SK-N-MC (cell line): Measurements from ENCODE around the gene CYBA.

ENCODE experiments used
- DNase-seq: peaks from one replicate; pipeline ENCODE4 v3.0.0-alpha.2; 2011; ENCODE audit warnings: low read depth, low spot score
- H3K27ac ChIP-seq: fragments of 200-600 bp; sonication (generic); 2 replicates; pipeline ENCODE4 v1.5.1; 2016; ENCODE audit warnings: mixed run types
- H3K36me3 ChIP-seq: fragments of 200-600 bp; sonication (generic); 2 replicates; pipeline ENCODE4 v1.6.1; 2017; ENCODE audit warnings: antibody characterized with exemption, low read length, mixed read lengths; ENCODE audit not compliant: insufficient read depth
- H3K4me3 ChIP-seq: fragments of 200-600 bp; sonication (generic); 2 replicates; pipeline ENCODE4 v1.5.1; 2016
- H3K9ac ChIP-seq: fragments of 200-600 bp; sonication (generic); 2 replicates; pipeline ENCODE4 v1.8.0; 2017; ENCODE audit warnings: mixed run types, mixed read lengths; ENCODE audit not compliant: insufficient read length
- H3K9me3 ChIP-seq: fragments of 200-600 bp; sonication (generic); 2 replicates; pipeline ENCODE4 v1.6.1; 2017; ENCODE audit warnings: low read depth, mild to moderate bottlenecking, antibody characterized with exemption, low read length, moderate library complexity, mixed read lengths
- EZH2 ChIP-seq: fragments of 200-600 bp; sonication (generic); IDR thresholded peaks from one replicate; pipeline ENCODE4 v1.6.1; 2017; ENCODE audit warnings: antibody characterized with exemption
- FOXP2 ChIP-seq: optimal IDR thresholded peaks from 2 replicates; pipeline ENCODE3; 2011; ENCODE audit warnings: mild to moderate bottlenecking, moderate library complexity; ENCODE audit not compliant: insufficient read depth; ENCODE audit errors: extremely low read length, control extremely low read depth
- POLR2AphosphoS5 ChIP-seq: IDR thresholded peaks from 2 replicates; pipeline ENCODE4 v1.6.1; 2012; ENCODE audit warnings: mild to moderate bottlenecking, low read depth, low read length, borderline replicate concordance

The CYBA gene

GRCh38 chr16:88650749-88651275, at the start of gene CYBA:
Gene CYBA, minus strand, starts transcription at chr16:88651053. Its CDS starts 40 bp downstream, at chr16:88651013.
- TF ChIP-seq POLR2AphosphoS5 (peak; percentile 76; the same call in 1 of the 2 replicates), EZH2 (no peak)
- H3K4me3 ChIP-seq, result peak within 1 kb of the TSS; percentile 80
- H3K9me3 ChIP-seq, result no peaks in the 10 kb centered on the region
- H3K27ac ChIP-seq, result no peak within 1 kb of the TSS
- H3K9ac ChIP-seq, result peak within 1 kb of the TSS; percentile 45
- DNase-seq, result no peak
- no peaks in the 10 kb centered on the region for H3K36me3 ChIP-seq

GRCh38 chr16:88700322-88700635, 49.4 kb upstream of the CYBA start:
- H3K27ac ChIP-seq, result no peak overlapping the region
- no peak overlapping the region for H3K9ac ChIP-seq
- no peak overlapping the region for H3K4me3 ChIP-seq
- TF ChIP-seq EZH2, result no peak
- no peak for TF ChIP-seq FOXP2
- no peak for TF ChIP-seq POLR2AphosphoS5
- no peak for DNase-seq
- no peaks in the 10 kb centered on the region for H3K36me3 ChIP-seq
- no peaks in the 10 kb centered on the region for H3K9me3 ChIP-seq

DNA sequence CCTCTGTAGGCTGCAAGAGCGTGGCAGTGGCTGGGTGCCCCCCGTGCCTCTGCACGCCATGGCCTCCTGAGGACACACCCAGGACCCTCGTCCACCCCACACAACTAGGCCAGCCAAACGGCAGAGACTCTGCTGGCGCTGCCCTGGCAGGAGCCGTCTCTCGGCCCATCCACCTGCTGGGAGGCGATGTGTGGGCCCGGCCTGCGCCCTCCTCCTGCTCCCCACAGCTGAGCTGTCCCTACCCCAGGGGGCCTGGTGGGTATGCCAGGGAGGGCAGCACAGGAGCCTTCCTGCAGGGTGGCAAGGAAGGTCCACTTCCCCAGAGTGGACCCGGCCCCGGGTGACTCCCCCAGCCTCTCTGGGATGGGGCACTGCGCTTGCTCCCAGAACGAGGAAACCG, 48.3 kb upstream of the CYBA start:
- DNase-seq, result no peak
- TF ChIP-seq POLR2AphosphoS5 (no peak), EZH2 (no peak), FOXP2 (no peak)
- Histone ChIP-seq H3K4me3 (no peak overlapping the region), H3K9me3 (no peaks in the 10 kb centered on the region), H3K9ac (no peak overlapping the region), H3K36me3 (no peaks in the 10 kb centered on the region), H3K27ac (no peak overlapping the region)

- Histone ChIP-seq H3K9ac (no peak overlapping the region), H3K9me3 (no peaks in the 10 kb centered on the region), H3K36me3 (no peaks in the 10 kb centered on the region), H3K27ac (no peak overlapping the region), H3K4me3 (no peak overlapping the region)
- no peak for DNase-seq
- TF ChIP-seq POLR2AphosphoS5 (no peak), EZH2 (no peak), FOXP2 (no peak)
Observed at GRCh38 chr16:88698646-88699045, 47.8 kb upstream of the CYBA start.

DNA sequence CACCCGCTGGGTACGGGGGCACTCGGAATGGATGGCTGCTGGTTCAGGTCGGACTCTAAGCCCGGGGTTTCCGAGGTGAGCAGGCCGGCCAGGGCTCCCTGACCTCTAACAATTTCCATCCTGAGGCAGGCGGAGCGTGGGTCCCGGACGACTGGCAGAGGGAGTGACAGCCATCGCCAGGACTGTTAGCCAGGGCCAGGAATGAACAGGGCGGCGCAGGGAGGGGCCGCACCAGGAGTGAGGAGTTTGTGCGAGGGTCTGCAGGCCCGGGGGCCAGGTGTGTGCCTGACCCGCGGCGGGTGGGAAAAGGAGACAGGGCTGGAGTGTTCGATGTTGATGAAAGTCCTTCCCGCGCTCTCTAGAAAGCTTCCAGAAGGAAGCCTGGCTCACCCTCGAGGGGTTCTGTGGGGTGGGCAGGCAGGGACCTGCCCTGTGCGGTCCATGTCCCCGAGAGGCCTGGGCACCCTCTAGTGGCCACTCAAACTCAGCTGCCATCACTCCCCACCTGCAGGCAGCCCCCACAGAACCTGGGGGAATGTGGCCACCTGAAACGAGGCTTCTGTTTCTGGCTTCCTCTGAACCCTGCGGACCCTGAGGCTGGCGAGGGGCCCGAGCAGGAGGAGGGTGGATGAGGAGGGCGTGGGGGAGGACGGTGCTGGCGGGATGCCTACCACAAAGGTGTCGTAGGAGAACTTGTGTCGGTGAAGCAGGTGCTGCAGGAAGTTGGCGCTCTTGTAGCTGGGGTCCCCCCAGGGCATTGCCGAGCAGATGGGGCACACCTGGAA, 47.2 kb upstream of the CYBA start:
- no peak for DNase-seq
- no peak overlapping the region for H3K9ac ChIP-seq
- no peak for TF ChIP-seq EZH2
- TF ChIP-seq FOXP2, result no peak
- TF ChIP-seq POLR2AphosphoS5, result no peak
- H3K4me3 ChIP-seq, result no peak overlapping the region
- no peak overlapping the region for H3K27ac ChIP-seq
- no peaks in the 10 kb centered on the region for H3K9me3 ChIP-seq
- H3K36me3 ChIP-seq, result no peaks in the 10 kb centered on the region

DNA sequence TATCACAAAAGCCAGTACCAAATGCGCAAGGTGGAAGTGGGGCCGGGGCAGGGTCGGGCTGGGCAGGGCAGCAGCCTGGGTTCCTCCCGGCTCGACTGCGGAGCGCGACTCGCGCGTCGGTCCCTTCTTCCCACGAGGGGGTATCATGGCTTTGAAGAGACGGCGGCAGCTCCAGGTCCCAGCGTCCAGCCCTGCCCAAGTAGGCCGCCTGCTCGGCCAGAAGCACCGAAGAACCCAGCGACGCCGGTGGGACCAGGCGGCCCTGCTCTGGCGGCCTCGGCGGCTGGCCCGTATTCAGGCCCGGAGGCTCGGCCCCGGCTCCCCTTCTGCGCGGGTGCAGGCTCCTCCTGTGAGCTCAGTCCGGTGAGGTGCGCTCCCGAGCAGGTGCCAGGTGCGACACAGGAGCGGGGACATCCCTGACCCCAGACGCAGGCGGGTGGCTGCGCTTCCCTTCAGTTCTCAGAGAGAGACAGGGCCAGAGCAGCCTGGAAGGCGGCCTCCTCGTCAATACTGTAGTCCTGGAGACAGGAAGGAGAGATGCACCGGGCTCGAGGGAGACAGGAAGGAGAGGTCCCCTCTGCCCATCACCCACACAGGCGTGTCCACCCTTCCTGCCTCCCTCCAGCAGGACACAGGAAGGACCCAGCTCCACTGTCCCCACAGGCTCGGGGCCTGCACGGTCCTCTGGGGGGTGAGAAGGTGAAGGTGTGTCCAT, 46.4 kb upstream of the CYBA start:
- H3K9ac ChIP-seq, result no peak overlapping the region
- H3K27ac ChIP-seq, result no peak overlapping the region
- no peak overlapping the region for H3K4me3 ChIP-seq
- H3K9me3 ChIP-seq, result no peaks in the 10 kb centered on the region
- no peaks in the 10 kb centered on the region for H3K36me3 ChIP-seq
- no peak for DNase-seq
- no peak for TF ChIP-seq EZH2
- TF ChIP-seq POLR2AphosphoS5, result no peak
- TF ChIP-seq FOXP2, result no peak

DNA sequence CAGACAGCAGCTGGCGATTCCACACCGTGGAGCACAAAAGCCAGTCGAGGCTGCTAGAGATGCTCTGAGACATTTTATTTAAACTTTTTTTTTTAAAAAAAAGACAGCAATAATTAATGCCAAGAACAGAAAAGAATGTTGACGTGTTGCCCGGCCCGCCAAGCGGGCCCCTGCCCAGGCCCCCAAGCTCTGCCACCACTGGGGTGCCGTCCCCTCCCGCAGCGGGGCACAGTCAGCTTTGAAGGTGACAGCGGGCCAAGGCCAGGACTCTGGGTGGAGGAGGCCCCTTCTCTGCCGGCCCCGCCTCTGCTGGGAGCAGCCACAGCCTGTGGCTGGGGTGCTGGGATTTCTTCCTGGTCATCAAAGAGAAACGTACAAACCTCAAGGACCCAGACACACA, 45.6 kb upstream of the CYBA start:
- no peaks in the 10 kb centered on the region for H3K36me3 ChIP-seq
- H3K27ac ChIP-seq, result no peak overlapping the region
- H3K9ac ChIP-seq, result no peak overlapping the region

DNA sequence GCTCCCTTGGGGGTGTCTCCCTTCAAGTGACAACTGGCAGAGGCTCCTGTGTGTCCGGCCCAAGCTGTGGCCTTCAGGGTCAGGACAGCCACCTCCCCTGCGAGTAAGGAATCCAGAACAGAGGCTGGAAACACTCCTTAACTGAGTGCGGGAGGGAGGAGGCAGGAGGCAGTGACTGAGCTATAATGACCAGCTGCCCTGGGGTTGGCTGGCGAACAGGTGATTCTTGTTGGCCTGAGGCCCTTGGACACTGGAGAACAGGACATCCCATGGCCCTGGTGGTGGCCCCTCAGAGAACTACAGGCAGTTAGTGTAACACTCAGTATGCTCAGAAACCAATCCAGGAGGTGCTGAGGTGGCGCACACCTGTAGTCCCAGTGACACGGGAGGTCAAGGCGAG, 44.9 kb upstream of the CYBA start:
- no peaks in the 10 kb centered on the region for H3K36me3 ChIP-seq
- H3K9me3 ChIP-seq, result no peaks in the 10 kb centered on the region
- H3K4me3 ChIP-seq, result no peak overlapping the region
- TF ChIP-seq POLR2AphosphoS5 (no peak), FOXP2 (no peak), EZH2 (no peak)
- H3K27ac ChIP-seq, result no peak overlapping the region
- DNase-seq, result no peak
- no peak overlapping the region for H3K9ac ChIP-seq

More for the DNA sequence above, 45.6 kb upstream of the CYBA start:
- no peaks in the 10 kb centered on the region for H3K9me3 ChIP-seq
- TF ChIP-seq FOXP2, result no peak
- no peak for TF ChIP-seq EZH2
- no peak for TF ChIP-seq POLR2AphosphoS5
- DNase-seq, result no peak
- H3K4me3 ChIP-seq, result no peak overlapping the region

DNA sequence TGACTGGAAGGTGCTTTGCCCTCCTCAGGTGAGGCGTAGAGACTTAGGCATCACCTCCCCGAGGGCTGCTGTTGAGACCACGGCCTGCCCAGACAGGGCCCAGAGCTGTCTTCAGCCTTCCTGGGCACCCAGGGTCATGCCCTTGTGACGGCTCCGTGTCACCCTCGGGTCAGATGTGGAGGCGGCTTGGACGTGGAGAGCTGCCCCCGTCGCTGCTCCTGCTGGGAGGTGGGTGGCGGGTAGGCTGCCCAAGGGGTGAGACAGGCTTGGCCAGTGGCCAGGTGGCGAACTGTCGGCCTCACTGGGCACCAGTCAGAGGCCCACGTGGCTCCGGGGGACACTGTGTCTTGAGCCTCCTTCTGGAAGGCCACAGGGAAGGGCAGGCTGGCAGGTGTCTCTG, 44.4 kb upstream of the CYBA start:
- Histone ChIP-seq H3K36me3 (no peaks in the 10 kb centered on the region), H3K9ac (no peak overlapping the region), H3K4me3 (no peak overlapping the region), H3K9me3 (no peaks in the 10 kb centered on the region), H3K27ac (no peak overlapping the region)
- TF ChIP-seq POLR2AphosphoS5, result no peak
- no peak for TF ChIP-seq FOXP2
- no peak for TF ChIP-seq EZH2
- no peak for DNase-seq
